ENCODE measurements around the gene MTHFSD. TPM values are rescaled to one million over a fixed set of nuclear protein-coding genes. Genes with fewer than 3 reads are reported as not detected.
"Not testable (repeated sequence)": the region's sequence is repeated elsewhere in the genome, so short reads cannot be mapped to it uniquely, and the experiment has no call there.

The MTHFSD gene
- total and polyA plus RNA-seq, 10 donors = 9.1 to 32.1 (median 18.0) TPM

- H3K27me3 ChIP-seq (replicated peaks in 1 of 7) = peaks cover 0 to 56% (median 18%) of the 10 kb centered on the region in 7 donors
- no peak for DNase-seq
- no peak overlapping the region for H3K27ac ChIP-seq
- intact Hi-C loops (cut with DNase I; ENCODE audit: low total_unique reads) = no loop called here
- no peaks in the 10 kb centered on the region for H3K4me1 ChIP-seq
- 87 to 95% (median 91%) methylated on average over 4 of the region's 4 CpGs for WGBS, 5 donors
- H3K4me3 ChIP-seq = no peak overlapping the region
- no peaks in the 10 kb centered on the region for H3K9me3 ChIP-seq
- TF ChIP-seq CTCF (IDR thresholded peaks at IDR 0.05 in 8 of 11, conservative IDR thresholded peaks at IDR 0.05 in 3 of 11) (no peak), POLR2AphosphoS5 (IDR thresholded peaks at IDR 0.05) (no peak), POLR2A (IDR thresholded peaks at IDR 0.05) (no peak)
- H3K36me3 ChIP-seq = no peaks in the 10 kb centered on the region
These were observed 36.2 kb upstream of the MTHFSD start for GRCh38 chr16:86591270-86591669.

- TF ChIP-seq POLR2A (IDR thresholded peaks at IDR 0.05) (no peak), POLR2AphosphoS5 (IDR thresholded peaks at IDR 0.05) (no peak), CTCF (IDR thresholded peaks at IDR 0.05 in 8 of 11, conservative IDR thresholded peaks at IDR 0.05 in 3 of 11) (no peak)
- Histone ChIP-seq H3K9me3 (no peaks in the 10 kb centered on the region), H3K27me3 (replicated peaks in 1 of 7) (peaks cover 0 to 56% (median 18%) of the 10 kb centered on the region in 7 donors), H3K4me1 (no peaks in the 10 kb centered on the region), H3K36me3 (no peaks in the 10 kb centered on the region), H3K27ac (no peak overlapping the region), H3K4me3 (no peak overlapping the region)
- DNase-seq = no peak
- 85 to 95% (median 91%) methylated on average over 4 of the region's 4 CpGs for WGBS, 5 donors
- intact Hi-C loops (cut with DNase I; ENCODE audit: low total_unique reads) = no loop called here
These were observed 35.6 kb upstream of the MTHFSD start for GRCh38 chr16:86590501-86591144.

- H3K27me3 ChIP-seq (replicated peaks in 1 of 7) = peaks cover 0 to 60% (median 8%) of the 10 kb centered on the region in 7 donors
- WGBS, 5 donors = 82 to 91% (median 86%) methylated on average over 3 of the region's 3 CpGs
- H3K27ac ChIP-seq; H3K9me3 ChIP-seq; H3K36me3 ChIP-seq; H3K4me1 ChIP-seq; H3K4me3 ChIP-seq; intact Hi-C loops (cut with DNase I; ENCODE audit: low total_unique reads); DNase-seq: not testable (repeated sequence)
These were observed 32.9 kb upstream of the MTHFSD start for GRCh38 chr16:86587955-86588354.

GRCh38 chr16:86587487-86587886, 32.5 kb upstream of the MTHFSD start:
- H3K36me3 ChIP-seq = no peaks in the 10 kb centered on the region
- H3K4me1 ChIP-seq = no peaks in the 10 kb centered on the region
- DNase-seq = no peak
- no peak overlapping the region for H3K4me3 ChIP-seq
- intact Hi-C loops (cut with DNase I; ENCODE audit: low total_unique reads) = no loop called here
- 90 to 94% (median 93%) methylated on average over 3 of the region's 3 CpGs for WGBS, 5 donors
- peaks cover 0 to 58% (median 3%) of the 10 kb centered on the region in 7 donors for H3K27me3 ChIP-seq (replicated peaks in 1 of 7)
- no peak overlapping the region for H3K27ac ChIP-seq
- TF ChIP-seq POLR2AphosphoS5 (IDR thresholded peaks at IDR 0.05) (no peak), POLR2A (IDR thresholded peaks at IDR 0.05) (no peak), CTCF (IDR thresholded peaks at IDR 0.05 in 8 of 11, conservative IDR thresholded peaks at IDR 0.05 in 3 of 11) (no peak)
- H3K9me3 ChIP-seq = no peaks in the 10 kb centered on the region

All from spleen (tissue), 11 donors.